ENCODE data around the gene HPD.

GRCh38 chr12:121806009-121806545, 52.6 kb downstream of the HPD start:
- no peak for TF ChIP-seq CTCF (conservative IDR thresholded peaks at IDR 0.05; ENCODE audit: low read length)
- no peak for TF ChIP-seq EZH2phosphoT487 (IDR thresholded peaks at IDR 0.05; ENCODE audit: borderline replicate concordance, low read depth, low read length)
